Stimulated activated CD4-positive, alpha-beta T cell treated with anti-CD3 and anti-CD28 coated beads, Interleukin-15, amount 100 ng/mL, for 24 hours (primary cell): ENCODE measurements around the gene FIG4.
"Not testable (repeated sequence)": the region's sequence is repeated elsewhere in the genome, so short reads cannot be mapped to it uniquely, and the experiment has no call there.

Experiments
- DNase-seq: peaks from one replicate; pipeline ENCODE4 v3.0.0-alpha.2; 2020

Gene FIG4

GRCh38 chr6:109762769-109763441, 71.8 kb downstream of the FIG4 start:
- no peak for DNase-seq

GRCh38 chr6:109766167-109766566, 75.1 kb downstream of the FIG4 start:
- no peak for DNase-seq

- DNase-seq = no peak
Observed at GRCh38 chr6:109767961-109768360, 76.9 kb downstream of the FIG4 start.

- DNase-seq = no peak
Observed at GRCh38 chr6:109768485-109768884, 77.4 kb downstream of the FIG4 start.

GRCh38 chr6:109769213-109769612, 78.1 kb downstream of the FIG4 start:
- no peak for DNase-seq

GRCh38 chr6:109770047-109770446, 79.0 kb downstream of the FIG4 start:
- no peak for DNase-seq

- no peak for DNase-seq
Observed at GRCh38 chr6:109770779-109771178, 79.7 kb downstream of the FIG4 start.

GRCh38 chr6:109771939-109772755, 81.1 kb downstream of the FIG4 start:
- not testable (repeated sequence) for DNase-seq

- no peak for DNase-seq
Observed at GRCh38 chr6:109772883-109773431, 81.9 kb downstream of the FIG4 start.

- DNase-seq = no peak
Observed at GRCh38 chr6:109781001-109781400, 89.9 kb downstream of the FIG4 start.

GRCh38 chr6:109782491-109782999, 91.4 kb downstream of the FIG4 start:
- no peak for DNase-seq

GRCh38 chr6:109783250-109783986, 92.3 kb downstream of the FIG4 start:
- no peak for DNase-seq

- DNase-seq = no peak
Observed at GRCh38 chr6:109787312-109787711, 96.2 kb downstream of the FIG4 start.

GRCh38 chr6:109788687-109789086, 97.6 kb downstream of the FIG4 start:
- no peak for DNase-seq

GRCh38 chr6:109790131-109790530, 99.0 kb downstream of the FIG4 start:
- DNase-seq = no peak

- DNase-seq = no peak
Observed at GRCh38 chr6:109791301-109791700, 100.2 kb downstream of the FIG4 start.

- no peak for DNase-seq
Observed at GRCh38 chr6:109793021-109793420, 101.9 kb downstream of the FIG4 start.

- DNase-seq = no peak
Observed at GRCh38 chr6:109793792-109794191, 102.7 kb downstream of the FIG4 start.

GRCh38 chr6:109794201-109794923, 103.3 kb downstream of the FIG4 start:
- DNase-seq = no peak

GRCh38 chr6:109795994-109796555, 105.0 kb downstream of the FIG4 start:
- no peak for DNase-seq

- no peak for DNase-seq
Observed at GRCh38 chr6:109799129-109799528, 108.0 kb downstream of the FIG4 start.

GRCh38 chr6:109799664-109800063, 108.6 kb downstream of the FIG4 start:
- DNase-seq = no peak
